Caco-2 (cell line): ENCODE results near the gene ATP2A1. TPM values are rescaled to one million over a fixed set of nuclear protein-coding genes. Genes with fewer than 3 reads are reported as not detected.
"Not testable (repeated sequence)": the region's sequence is repeated elsewhere in the genome, so short reads cannot be mapped to it uniquely, and the experiment has no call there.

ENCODE experiments used
- BruUV-seq: library from RNA; stranded (reverse); fragments of 400-500 nt; replicated peaks from 2 replicates; lab custom pipeline; 2021; lab: Mats Ljungman, UMichigan
- CTCF ChIA-PET: fragments of 300-600 bp; sonication (Branson Sonifier 250); formaldehyde crosslinking; loops from one replicate; lab custom pipeline; 2022; ENCODE audit warnings: antibody characterized with exemption; lab: Charles Lee
- POLR2A ChIA-PET: fragments of 300-600 bp; sonication (Branson Sonifier 250); formaldehyde crosslinking; loops from one replicate; lab custom pipeline; 2022; ENCODE audit warnings: antibody characterized with exemption; lab: Charles Lee
- DNase-seq, 2 experiments: peaks; one replicate each; pipeline versions ENCODE4 v3.0.0 to v3.0.0-alpha.2; 2020 to 2022
- H3K27me3 ChIP-seq: replicated peaks from 2 replicates; pipeline ENCODE4 v1.6.0; 2011; ENCODE audit warnings: low read length; ENCODE audit not compliant: control insufficient read depth, insufficient read depth
- H3K36me3 ChIP-seq: 2 replicates; pipeline ENCODE4 v1.5.1; 2011; ENCODE audit warnings: low read length; ENCODE audit not compliant: control insufficient read depth, insufficient read depth
- H3K4me1 ChIP-seq: fragments of 250-450 bp; sonication (Bioruptor Pico); 2 replicates; pipeline ENCODE4 v1.5.1; 2020; ENCODE audit warnings: mild to moderate bottlenecking
- H3K4me3 ChIP-seq: 2 replicates; pipeline ENCODE4 v1.5.1; 2011; ENCODE audit warnings: low read depth, mild to moderate bottlenecking, control low read depth, low read length
- H3K9me3 ChIP-seq: fragments of 250-450 bp; sonication (Bioruptor Pico); 2 replicates; pipeline ENCODE4 v1.5.1; 2020; ENCODE audit warnings: mild to moderate bottlenecking, moderate library complexity
- H3K27ac Mint-ChIP-seq: one replicate; pipeline ENCODE4 v1.8.0; 2022; ENCODE audit warnings: mixed read lengths; ENCODE audit not compliant: unreplicated experiment
- H3K27me3 Mint-ChIP-seq: one replicate; pipeline ENCODE4 v1.8.0; 2022; ENCODE audit warnings: mixed read lengths; ENCODE audit not compliant: insufficient read depth, unreplicated experiment
- H3K36me3 Mint-ChIP-seq: one replicate; pipeline ENCODE4 v1.8.0; 2022; ENCODE audit warnings: mild to moderate bottlenecking, mixed read lengths; ENCODE audit not compliant: insufficient read depth, unreplicated experiment
- H3K4me1 Mint-ChIP-seq: one replicate; pipeline ENCODE4 v1.8.0; 2022; ENCODE audit warnings: low read depth, mixed read lengths; ENCODE audit not compliant: unreplicated experiment
- H3K4me3 Mint-ChIP-seq: one replicate; pipeline ENCODE4 v1.8.0; 2022; ENCODE audit warnings: mild to moderate bottlenecking, moderate library complexity, mixed read lengths; ENCODE audit not compliant: unreplicated experiment
- H3K9me3 Mint-ChIP-seq: one replicate; pipeline ENCODE4 v1.8.0; 2022; ENCODE audit warnings: mixed read lengths; ENCODE audit not compliant: unreplicated experiment
- intact Hi-C: fragments of 100-400 bp; cut with micrococcal nuclease; formaldehyde crosslinking; loops from one replicate; pipeline ENCODE4 v1.10.0; 2022; ENCODE audit not compliant: unreplicated experiment
- total RNA-seq: library from RNA; stranded (reverse); gene quantifications from 2 replicates; pipeline ENCODE4 v1.2.3, GENCODE V29; 2022
- TF ChIP-seq, protein P1 (sequence below), 2 experiments: fragments of 200-600 bp in 1 of 2; IDR thresholded peaks; 1 replicate in 1 of 2; 2 replicates in 1 of 2; pipeline versions ENCODE4 v1.5.1 to v1.8.0; 2011 to 2022; ENCODE audit warnings: antibody characterized with exemption in 1 of 2, control low read depth in 1 of 2, inconsistent platforms in 1 of 2, low read depth in 1 of 2, low read length in 1 of 2, mild to moderate bottlenecking in 1 of 2, moderate library complexity in 1 of 2; ENCODE audit not compliant: insufficient read depth in 1 of 2, severe bottlenecking in 1 of 2, unreplicated experiment in 1 of 2

Gene ATP2A1
- total RNA-seq, 1 experiment from 2014 or later = 2.3 TPM

- no peaks in the 10 kb centered on the region for H3K9me3 Mint-ChIP-seq
- H3K4me3 Mint-ChIP-seq = no peak overlapping the region
- Histone ChIP-seq H3K9me3 (no peaks in the 10 kb centered on the region), H3K4me1 (no peaks in the 10 kb centered on the region), H3K36me3 (no peaks in the 10 kb centered on the region), H3K27me3 (no peaks in the 10 kb centered on the region), H3K4me3 (no peak overlapping the region)
- H3K36me3 Mint-ChIP-seq = no peaks in the 10 kb centered on the region
- POLR2A ChIA-PET = interaction anchor here (0.6 kb wide), 1 partner anchor 67 kb away, joined by 4 read pairs; no protein-coding TSS in a partner anchor
- no peak overlapping the region for H3K27ac Mint-ChIP-seq
- peaks cover 6% of the 10 kb centered on the region for H3K4me1 Mint-ChIP-seq
- CTCF ChIA-PET = no interaction called here
- intact Hi-C loops = no loop called here
- TF ChIP-seq, protein P1, sequence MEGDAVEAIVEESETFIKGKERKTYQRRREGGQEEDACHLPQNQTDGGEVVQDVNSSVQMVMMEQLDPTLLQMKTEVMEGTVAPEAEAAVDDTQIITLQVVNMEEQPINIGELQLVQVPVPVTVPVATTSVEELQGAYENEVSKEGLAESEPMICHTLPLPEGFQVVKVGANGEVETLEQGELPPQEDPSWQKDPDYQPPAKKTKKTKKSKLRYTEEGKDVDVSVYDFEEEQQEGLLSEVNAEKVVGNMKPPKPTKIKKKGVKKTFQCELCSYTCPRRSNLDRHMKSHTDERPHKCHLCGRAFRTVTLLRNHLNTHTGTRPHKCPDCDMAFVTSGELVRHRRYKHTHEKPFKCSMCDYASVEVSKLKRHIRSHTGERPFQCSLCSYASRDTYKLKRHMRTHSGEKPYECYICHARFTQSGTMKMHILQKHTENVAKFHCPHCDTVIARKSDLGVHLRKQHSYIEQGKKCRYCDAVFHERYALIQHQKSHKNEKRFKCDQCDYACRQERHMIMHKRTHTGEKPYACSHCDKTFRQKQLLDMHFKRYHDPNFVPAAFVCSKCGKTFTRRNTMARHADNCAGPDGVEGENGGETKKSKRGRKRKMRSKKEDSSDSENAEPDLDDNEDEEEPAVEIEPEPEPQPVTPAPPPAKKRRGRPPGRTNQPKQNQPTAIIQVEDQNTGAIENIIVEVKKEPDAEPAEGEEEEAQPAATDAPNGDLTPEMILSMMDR (IDR thresholded peaks at IDR 0.05; ENCODE audit: insufficient read depth in 1 of 2, low read depth in 1 of 2, low read length in 1 of 2, severe bottlenecking in 1 of 2, unreplicated experiment in 1 of 2) = no peak
- no peaks in the 10 kb centered on the region for H3K27me3 Mint-ChIP-seq
- no peak for DNase-seq
- no TSS peak for BruUV-seq
Measured at GRCh38 chr16:28937222-28937876, 59.1 kb downstream of the ATP2A1 start.

- Histone ChIP-seq H3K9me3 (no peaks in the 10 kb centered on the region), H3K4me3 (no peak overlapping the region), H3K36me3 (no peaks in the 10 kb centered on the region), H3K27me3 (no peaks in the 10 kb centered on the region), H3K4me1 (no peaks in the 10 kb centered on the region)
- Mint-ChIP-seq H3K27me3 (no peaks in the 10 kb centered on the region), H3K4me3 (no peak overlapping the region), H3K27ac (no peak overlapping the region), H3K9me3 (no peaks in the 10 kb centered on the region), H3K36me3 (no peaks in the 10 kb centered on the region), H3K4me1 (peaks cover 6% of the 10 kb centered on the region)
- no TSS peak for BruUV-seq
- CTCF ChIA-PET = no interaction called here
- DNase-seq = no peak
- TF ChIP-seq, protein P1 (IDR thresholded peaks at IDR 0.05; ENCODE audit: insufficient read depth in 1 of 2, low read depth in 1 of 2, low read length in 1 of 2, severe bottlenecking in 1 of 2, unreplicated experiment in 1 of 2) = no peak
- POLR2A ChIA-PET = no interaction called here
- intact Hi-C loops = no loop called here
Measured at GRCh38 chr16:28938721-28939120, 60.4 kb downstream of the ATP2A1 start.

DNA sequence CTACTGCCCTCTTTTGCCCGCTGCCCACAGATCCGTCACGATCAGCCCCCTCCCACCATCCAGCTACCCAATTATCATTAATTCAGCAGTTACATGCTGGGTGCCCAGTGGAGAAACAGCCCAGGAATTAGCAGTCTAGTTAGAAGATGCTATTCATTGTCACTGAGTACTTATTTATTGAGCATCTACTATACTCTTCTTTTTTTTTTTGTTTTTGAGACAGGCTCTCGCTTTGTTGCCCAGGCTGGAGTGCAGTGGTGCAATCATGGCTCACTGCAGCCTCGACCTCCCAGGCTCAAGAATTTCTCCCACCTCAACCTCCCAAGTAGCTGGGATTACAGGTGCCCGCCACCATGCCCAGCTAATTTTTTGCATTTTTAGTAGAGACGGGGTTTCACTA, 61.5 kb downstream of the ATP2A1 start:
- H3K4me3 Mint-ChIP-seq, DNase-seq, intact Hi-C loops, H3K4me3 ChIP-seq, H3K27me3 Mint-ChIP-seq, H3K4me1 Mint-ChIP-seq, H3K9me3 Mint-ChIP-seq, H3K9me3 ChIP-seq, H3K27me3 ChIP-seq, H3K36me3 Mint-ChIP-seq, H3K27ac Mint-ChIP-seq, BruUV-seq, H3K4me1 ChIP-seq, H3K36me3 ChIP-seq, POLR2A ChIA-PET, CTCF ChIA-PET: not testable (repeated sequence)
